ENCODE measurements around the gene RPL22. TPM values are rescaled to one million over a fixed set of nuclear protein-coding genes. Genes with fewer than 3 reads are reported as not detected.

RPL22 gene
- polyA plus RNA-seq (2014; cell fraction: cytosol; rRNA removed): 206 and 224 TPM in 2 replicates
- polyA plus RNA-seq (2014; cell fraction: nucleus; rRNA removed): 133 and 136 TPM in 2 replicates

- peak; percentile 97 for DNase-seq (ENCODE audit: low spot score)
Measured at GRCh38 chr1:6199298-6200187, at the start of gene RPL22. Gene RPL22 (minus strand): TSS chr1:6199595. CDS start chr1:6199573, 22 bp downstream.

- DNase-seq (ENCODE audit: low spot score): no peak
Measured at GRCh38 chr1:6248161-6248776, 48.9 kb upstream of the RPL22 start.

GRCh38 chr1:6247651-6248050, 48.3 kb upstream of the RPL22 start:
- no peak for DNase-seq (ENCODE audit: low spot score)

GRCh38 chr1:6246497-6247467, 47.4 kb upstream of the RPL22 start:
- DNase-seq (ENCODE audit: low spot score): peak; percentile 72

GRCh38 chr1:6245869-6246496, 46.6 kb upstream of the RPL22 start:
- DNase-seq (ENCODE audit: low spot score): peak; percentile 72

- peak; percentile 49 for DNase-seq (ENCODE audit: low spot score)
Measured at GRCh38 chr1:6245086-6245868, 45.9 kb upstream of the RPL22 start.

GRCh38 chr1:6244401-6245049, 45.1 kb upstream of the RPL22 start:
- DNase-seq (ENCODE audit: low spot score): no peak

GRCh38 chr1:6243993-6244392, 44.6 kb upstream of the RPL22 start, which contains the start of gene HES3:
Gene HES3 (plus strand): TSS chr1:6244179. CDS start chr1:6244366, 187 bp downstream.
- DNase-seq (ENCODE audit: low spot score): no peak

- DNase-seq (ENCODE audit: low spot score): no peak
Measured at GRCh38 chr1:6243053-6243834, 43.8 kb upstream of the RPL22 start.

- no peak for DNase-seq (ENCODE audit: low spot score)
Measured at GRCh38 chr1:6241887-6242740, 42.7 kb upstream of the RPL22 start.

GRCh38 chr1:6241107-6241886, 41.9 kb upstream of the RPL22 start:
- DNase-seq (ENCODE audit: low spot score): no peak

- no peak for DNase-seq (ENCODE audit: low spot score)
Measured at GRCh38 chr1:6239950-6240768, 40.8 kb upstream of the RPL22 start.

GRCh38 chr1:6239213-6239752, 39.9 kb upstream of the RPL22 start:
- no peak for DNase-seq (ENCODE audit: low spot score)

- no peak for DNase-seq (ENCODE audit: low spot score)
Measured at GRCh38 chr1:6237093-6237492, 37.7 kb upstream of the RPL22 start.

- no peak for DNase-seq (ENCODE audit: low spot score)
Measured at GRCh38 chr1:6235296-6235677, 35.9 kb upstream of the RPL22 start.
